ENCODE data around the gene CD7. TPM values are rescaled to one million over a fixed set of nuclear protein-coding genes. Genes with fewer than 3 reads are reported as not detected.

The CD7 gene
- total RNA-seq, 1 experiment from 2014 or later: 0.77 TPM

DNA sequence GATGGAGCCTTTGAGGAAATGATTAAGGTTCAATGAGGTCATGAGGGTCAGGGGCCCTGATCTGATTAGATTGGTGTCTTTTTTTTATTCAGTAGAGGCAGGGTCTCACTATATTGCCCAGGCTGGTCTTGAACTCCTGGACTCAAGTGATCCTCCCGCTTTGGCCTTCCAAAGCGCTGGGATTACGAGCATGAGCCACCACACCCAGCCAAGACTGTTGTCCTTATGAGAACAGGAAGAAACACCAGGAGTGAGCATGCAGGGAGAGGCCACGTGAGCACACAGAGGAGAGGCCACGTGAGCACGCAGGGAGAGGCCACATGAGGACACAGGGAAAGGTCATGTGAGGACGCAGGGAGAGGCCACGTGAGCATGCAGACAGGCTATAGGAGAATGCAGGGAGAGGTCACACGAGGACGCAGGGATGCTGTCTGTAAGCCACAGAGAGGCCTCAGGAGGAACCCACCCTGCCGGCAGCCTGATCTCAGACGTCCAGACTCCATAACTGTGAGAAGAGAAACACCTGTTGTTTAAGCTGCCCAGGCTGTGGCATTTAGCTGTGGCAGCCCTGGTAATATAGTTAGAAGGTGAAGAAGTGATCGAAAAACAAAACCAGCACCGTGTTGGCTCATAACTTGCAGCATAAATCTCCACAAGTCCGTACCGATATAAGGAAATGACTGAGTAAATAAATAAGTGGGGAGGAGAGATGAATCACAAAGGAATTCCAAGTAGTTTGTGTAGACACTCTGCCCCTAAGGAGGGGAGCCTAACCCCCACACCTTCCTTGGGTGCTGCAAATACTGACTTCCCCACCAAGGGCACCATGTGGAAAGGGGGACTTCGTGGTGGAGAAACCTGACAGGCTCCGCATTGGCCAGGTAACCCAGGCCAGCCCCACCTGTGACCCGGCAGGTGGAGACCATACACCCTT lies 29.3 kb downstream of the CD7 start:
- BruUV-seq (replicated peaks): no TSS peak
- TF ChIP-seq TCF7L2 (IDR thresholded peaks at IDR 0.05; ENCODE audit: low read depth, low read length) (no peak), SIN3A (IDR thresholded peaks at IDR 0.05; ENCODE audit: borderline replicate concordance, insufficient read depth, low read depth, low read length) (no peak), POLR2AphosphoS5 (IDR thresholded peaks at IDR 0.05; ENCODE audit: low read depth, low read length) (no peak)
- TF ChIP-seq, protein P1, sequence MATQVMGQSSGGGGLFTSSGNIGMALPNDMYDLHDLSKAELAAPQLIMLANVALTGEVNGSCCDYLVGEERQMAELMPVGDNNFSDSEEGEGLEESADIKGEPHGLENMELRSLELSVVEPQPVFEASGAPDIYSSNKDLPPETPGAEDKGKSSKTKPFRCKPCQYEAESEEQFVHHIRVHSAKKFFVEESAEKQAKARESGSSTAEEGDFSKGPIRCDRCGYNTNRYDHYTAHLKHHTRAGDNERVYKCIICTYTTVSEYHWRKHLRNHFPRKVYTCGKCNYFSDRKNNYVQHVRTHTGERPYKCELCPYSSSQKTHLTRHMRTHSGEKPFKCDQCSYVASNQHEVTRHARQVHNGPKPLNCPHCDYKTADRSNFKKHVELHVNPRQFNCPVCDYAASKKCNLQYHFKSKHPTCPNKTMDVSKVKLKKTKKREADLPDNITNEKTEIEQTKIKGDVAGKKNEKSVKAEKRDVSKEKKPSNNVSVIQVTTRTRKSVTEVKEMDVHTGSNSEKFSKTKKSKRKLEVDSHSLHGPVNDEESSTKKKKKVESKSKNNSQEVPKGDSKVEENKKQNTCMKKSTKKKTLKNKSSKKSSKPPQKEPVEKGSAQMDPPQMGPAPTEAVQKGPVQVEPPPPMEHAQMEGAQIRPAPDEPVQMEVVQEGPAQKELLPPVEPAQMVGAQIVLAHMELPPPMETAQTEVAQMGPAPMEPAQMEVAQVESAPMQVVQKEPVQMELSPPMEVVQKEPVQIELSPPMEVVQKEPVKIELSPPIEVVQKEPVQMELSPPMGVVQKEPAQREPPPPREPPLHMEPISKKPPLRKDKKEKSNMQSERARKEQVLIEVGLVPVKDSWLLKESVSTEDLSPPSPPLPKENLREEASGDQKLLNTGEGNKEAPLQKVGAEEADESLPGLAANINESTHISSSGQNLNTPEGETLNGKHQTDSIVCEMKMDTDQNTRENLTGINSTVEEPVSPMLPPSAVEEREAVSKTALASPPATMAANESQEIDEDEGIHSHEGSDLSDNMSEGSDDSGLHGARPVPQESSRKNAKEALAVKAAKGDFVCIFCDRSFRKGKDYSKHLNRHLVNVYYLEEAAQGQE (IDR thresholded peaks at IDR 0.05; ENCODE audit: insufficient read depth in 1 of 2, low read depth in 2 of 2, low read length in 1 of 2): no peak
- TF ChIP-seq, protein P2, sequence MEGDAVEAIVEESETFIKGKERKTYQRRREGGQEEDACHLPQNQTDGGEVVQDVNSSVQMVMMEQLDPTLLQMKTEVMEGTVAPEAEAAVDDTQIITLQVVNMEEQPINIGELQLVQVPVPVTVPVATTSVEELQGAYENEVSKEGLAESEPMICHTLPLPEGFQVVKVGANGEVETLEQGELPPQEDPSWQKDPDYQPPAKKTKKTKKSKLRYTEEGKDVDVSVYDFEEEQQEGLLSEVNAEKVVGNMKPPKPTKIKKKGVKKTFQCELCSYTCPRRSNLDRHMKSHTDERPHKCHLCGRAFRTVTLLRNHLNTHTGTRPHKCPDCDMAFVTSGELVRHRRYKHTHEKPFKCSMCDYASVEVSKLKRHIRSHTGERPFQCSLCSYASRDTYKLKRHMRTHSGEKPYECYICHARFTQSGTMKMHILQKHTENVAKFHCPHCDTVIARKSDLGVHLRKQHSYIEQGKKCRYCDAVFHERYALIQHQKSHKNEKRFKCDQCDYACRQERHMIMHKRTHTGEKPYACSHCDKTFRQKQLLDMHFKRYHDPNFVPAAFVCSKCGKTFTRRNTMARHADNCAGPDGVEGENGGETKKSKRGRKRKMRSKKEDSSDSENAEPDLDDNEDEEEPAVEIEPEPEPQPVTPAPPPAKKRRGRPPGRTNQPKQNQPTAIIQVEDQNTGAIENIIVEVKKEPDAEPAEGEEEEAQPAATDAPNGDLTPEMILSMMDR (IDR thresholded peaks at IDR 0.05): no peak
- DNase-seq (ENCODE audit: low read depth, low spot score): peak; percentile 88
- Histone ChIP-seq H3K27me3 (ENCODE audit: control insufficient read depth, insufficient read depth, low read length) (no peaks in the 10 kb centered on the region), H3K36me3 (ENCODE audit: control insufficient read depth, insufficient read depth, low read length) (no peaks in the 10 kb centered on the region; the same call in 1 of the 2 replicates), H3K4me3 (ENCODE audit: low read depth in 2 of 2, low read length in 2 of 2) (no peak overlapping the region), H3K4me1 (ENCODE audit: control insufficient read depth, insufficient read depth, low read length) (peaks cover 30% of the 10 kb centered on the region), H3K9me3 (ENCODE audit: control insufficient read depth, insufficient read depth, low read depth, low read length) (no peaks in the 10 kb centered on the region), H3K27ac (ENCODE audit: low read length) (peak overlapping the region; percentile 20; the same call in 1 of the 2 replicates)
- ATAC-seq: 0 out of 2 replicates have a peak, but pooled peaks have one; percentile 8
- in situ Hi-C loops (cut with HindIII; ENCODE audit: low pct_unique_long_range_greater_than_20kb, low sequenced_read_pairs): no loop called here
- CTCF ChIA-PET: no interaction called here
- POLR2A ChIA-PET: no interaction called here
- intact Hi-C loops (cut with micrococcal nuclease; ENCODE audit: unreplicated experiment): no loop called here

- Histone ChIP-seq H3K4me3 (ENCODE audit: low read depth in 2 of 2, low read length in 2 of 2) (no peak overlapping the region), H3K27me3 (ENCODE audit: control insufficient read depth, insufficient read depth, low read length) (no peaks in the 10 kb centered on the region), H3K27ac (ENCODE audit: low read length) (no peak overlapping the region), H3K36me3 (ENCODE audit: control insufficient read depth, insufficient read depth, low read length) (no peaks in the 10 kb centered on the region; the same call in 1 of the 2 replicates), H3K4me1 (ENCODE audit: control insufficient read depth, insufficient read depth, low read length) (peaks cover 35% of the 10 kb centered on the region), H3K9me3 (ENCODE audit: control insufficient read depth, insufficient read depth, low read depth, low read length) (no peaks in the 10 kb centered on the region)
- BruUV-seq (replicated peaks): no TSS peak
- intact Hi-C loops (cut with micrococcal nuclease; ENCODE audit: unreplicated experiment) (no loop called here), in situ Hi-C loops (cut with HindIII; ENCODE audit: low pct_unique_long_range_greater_than_20kb, low sequenced_read_pairs) (no loop called here)
- DNase-seq (ENCODE audit: low read depth, low spot score): no peak
- CTCF ChIA-PET: no interaction called here
- TF ChIP-seq TCF7L2 (IDR thresholded peaks at IDR 0.05; ENCODE audit: low read depth, low read length) (no peak), SIN3A (IDR thresholded peaks at IDR 0.05; ENCODE audit: borderline replicate concordance, insufficient read depth, low read depth, low read length) (no peak), POLR2AphosphoS5 (IDR thresholded peaks at IDR 0.05; ENCODE audit: low read depth, low read length) (no peak)
- TF ChIP-seq, protein P1 (IDR thresholded peaks at IDR 0.05; ENCODE audit: insufficient read depth in 1 of 2, low read depth in 2 of 2, low read length in 1 of 2): no peak
- TF ChIP-seq, protein P2 (IDR thresholded peaks at IDR 0.05): no peak
- no peak for ATAC-seq
- POLR2A ChIA-PET: no interaction called here
These were observed 30.2 kb downstream of the CD7 start for GRCh38 chr17:82287013-82287867.

All from Panc1 (cell line).